ENCODE measurements around the gene CHCHD4.

CHCHD4 gene

GRCh38 chr3:14148041-14148985 is 23.6 kb upstream of the CHCHD4 start:
- no peak for DNase-seq

DNA sequence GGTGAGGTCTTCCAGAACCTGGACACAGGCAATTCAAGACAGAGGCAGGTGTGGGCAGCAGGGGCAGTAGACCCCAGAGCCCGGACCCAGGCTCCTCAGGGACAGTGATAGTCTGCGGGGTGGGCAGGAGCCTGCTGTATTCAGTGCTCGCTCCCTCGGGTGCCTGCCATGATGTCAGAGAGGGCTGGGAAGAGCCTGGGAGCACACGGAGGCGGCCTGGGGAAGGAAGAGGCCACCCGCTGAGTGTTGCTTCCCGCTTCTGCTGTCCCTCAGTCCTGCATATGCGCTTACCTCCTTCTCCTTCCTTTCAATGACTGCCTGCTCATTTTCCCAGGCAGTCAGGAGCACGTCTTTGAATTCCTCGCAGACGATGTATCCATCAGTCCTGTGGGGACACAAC is 22.9 kb upstream of the CHCHD4 start:
- DNase-seq, result no peak

- no peak for DNase-seq
Observed at GRCh38 chr3:14147066-14147435, 22.4 kb upstream of the CHCHD4 start.

DNA sequence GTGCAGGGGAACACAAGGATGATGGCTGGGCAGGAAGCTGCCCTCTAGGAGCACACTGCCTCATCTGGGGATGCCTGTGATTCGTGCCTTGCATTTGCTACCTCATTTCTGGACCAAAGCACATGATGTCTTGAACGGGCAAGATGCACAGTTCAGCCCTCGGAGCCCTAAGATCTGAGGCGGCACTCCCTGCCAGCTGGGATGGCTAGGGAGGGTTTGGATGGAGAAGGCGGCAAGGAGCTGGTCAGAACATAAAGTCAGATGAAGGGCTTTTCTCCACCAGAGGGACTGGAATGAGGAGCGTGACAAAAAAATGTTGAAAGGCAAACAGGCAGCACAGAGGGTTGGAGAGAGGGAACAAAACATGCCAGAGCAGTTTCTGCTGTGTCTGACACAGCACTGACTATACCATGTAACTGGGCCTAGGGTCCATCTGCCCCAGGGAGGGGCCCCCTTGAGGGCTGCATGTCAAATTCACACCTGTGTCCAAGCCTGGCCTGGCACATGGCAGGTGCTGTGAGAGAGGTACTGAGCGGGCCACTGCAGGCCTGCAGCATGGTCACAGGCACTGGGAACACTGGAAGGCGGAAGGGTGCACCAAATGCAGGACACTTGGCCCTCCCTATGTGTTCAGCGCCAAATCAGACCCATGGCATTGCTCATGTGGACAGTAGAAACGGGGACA is 21.9 kb upstream of the CHCHD4 start:
- no peak for DNase-seq

DNA sequence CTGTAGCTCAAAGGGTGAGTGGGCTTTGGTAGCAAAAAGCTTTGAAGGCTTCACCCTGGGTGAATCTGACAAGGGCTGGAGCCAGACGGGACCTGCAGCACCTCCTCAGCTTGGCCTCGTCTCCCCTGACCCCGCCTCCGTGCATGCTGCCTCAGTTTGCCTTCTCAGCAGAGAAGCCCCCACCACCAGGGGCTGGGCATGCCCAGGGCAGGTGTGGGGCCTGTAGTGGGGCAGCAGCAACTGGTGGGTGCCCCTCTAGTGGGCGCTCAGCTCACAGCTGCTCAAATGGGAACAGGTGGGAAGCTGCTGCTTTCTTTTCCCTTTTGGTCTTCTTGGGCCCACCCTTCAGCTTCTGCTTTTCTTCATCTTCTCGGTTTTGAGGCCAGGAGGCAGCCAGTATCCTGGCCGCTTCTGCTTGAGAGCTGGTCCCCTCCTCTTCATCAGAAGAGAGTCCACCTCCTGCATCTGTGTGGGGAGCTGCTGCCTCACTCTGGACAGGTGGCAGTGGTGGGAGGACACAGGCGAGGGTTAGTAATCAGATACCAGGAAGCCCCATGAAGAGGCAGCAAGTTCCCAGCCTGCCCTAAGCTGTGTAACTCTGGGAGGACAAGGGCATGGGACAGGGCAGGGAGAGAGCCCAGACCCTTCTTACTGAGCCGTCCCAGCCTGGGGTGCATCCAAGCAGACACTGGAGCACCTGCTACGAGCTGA is 21.2 kb upstream of the CHCHD4 start:
- no peak for DNase-seq

DNA sequence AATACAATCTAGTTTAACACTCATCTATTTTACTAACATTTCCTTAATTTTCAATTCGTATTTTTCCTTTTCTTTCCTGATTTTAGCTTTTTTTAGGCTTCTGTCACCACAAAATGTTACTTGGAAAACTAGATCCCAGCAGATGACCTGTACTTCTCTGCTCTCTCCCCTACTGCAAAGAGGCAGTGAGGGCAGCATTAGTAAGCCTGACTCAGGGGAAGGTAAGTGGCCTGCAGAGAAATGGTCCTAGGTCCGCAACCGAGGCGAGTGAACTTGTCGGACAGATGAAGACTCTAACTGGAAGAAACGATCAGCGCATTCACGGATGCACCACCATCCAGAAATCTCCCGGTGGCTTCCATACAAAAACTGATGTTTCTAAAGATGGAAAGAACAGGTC is 20.6 kb upstream of the CHCHD4 start:
- DNase-seq, result no peak

DNA sequence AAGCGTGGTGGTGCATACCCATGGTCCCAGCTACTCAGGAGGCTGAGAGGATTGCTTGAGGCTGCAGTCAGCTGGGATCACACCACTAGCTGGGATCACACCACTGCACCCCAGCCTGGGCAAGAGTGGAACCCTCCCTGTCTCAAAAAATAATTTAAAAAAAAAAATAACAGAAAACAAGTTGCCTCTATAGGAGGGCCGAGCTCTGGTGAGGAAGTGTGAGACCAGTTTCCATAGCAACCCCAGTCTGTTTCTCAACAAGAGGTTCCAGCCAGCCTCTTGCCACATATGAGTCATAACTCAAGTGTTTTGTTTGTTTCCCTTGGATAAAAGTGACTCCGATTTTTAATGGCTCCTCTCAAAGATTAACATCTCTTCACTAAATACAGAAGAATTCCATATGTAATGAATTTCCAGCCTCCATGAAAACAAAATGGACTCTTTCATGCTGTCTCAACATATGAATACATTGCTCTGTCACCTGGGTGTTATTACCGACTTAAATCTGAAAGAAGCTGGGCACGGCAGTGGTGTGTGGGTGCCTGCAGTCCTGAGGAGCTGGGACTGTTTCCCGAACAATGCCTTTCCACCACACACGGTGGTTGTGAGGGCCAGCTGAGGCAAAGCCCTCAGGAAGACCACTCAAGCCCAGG is 19.9 kb upstream of the CHCHD4 start:
- peak; percentile 91 for DNase-seq

- no peak for DNase-seq
Observed at GRCh38 chr3:14143271-14144225, 18.9 kb upstream of the CHCHD4 start.

- no peak for DNase-seq
Observed at GRCh38 chr3:14142567-14143270, 18.0 kb upstream of the CHCHD4 start.

GRCh38 chr3:14141602-14142341 is 17.1 kb upstream of the CHCHD4 start:
- DNase-seq, result no peak

DNA sequence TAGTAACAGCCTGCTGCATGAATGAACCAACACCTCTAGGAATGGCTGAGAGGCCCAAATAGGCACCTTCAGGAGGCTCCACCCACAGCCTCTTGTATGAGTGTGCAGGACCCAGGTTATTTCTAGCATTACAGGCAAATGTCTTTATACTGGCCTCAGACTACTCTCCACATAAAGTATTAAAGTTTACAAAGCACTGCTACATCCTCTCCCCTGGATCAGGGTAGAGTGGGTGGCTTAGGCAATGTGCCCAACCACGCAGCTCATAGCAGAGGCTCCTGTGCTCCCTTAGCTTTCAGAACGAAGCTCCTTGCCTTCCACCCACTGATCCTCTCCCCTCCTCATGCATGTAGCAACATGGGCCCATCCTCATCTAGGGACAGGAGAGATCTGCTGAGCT is 16.5 kb upstream of the CHCHD4 start:
- no peak for DNase-seq

DNA sequence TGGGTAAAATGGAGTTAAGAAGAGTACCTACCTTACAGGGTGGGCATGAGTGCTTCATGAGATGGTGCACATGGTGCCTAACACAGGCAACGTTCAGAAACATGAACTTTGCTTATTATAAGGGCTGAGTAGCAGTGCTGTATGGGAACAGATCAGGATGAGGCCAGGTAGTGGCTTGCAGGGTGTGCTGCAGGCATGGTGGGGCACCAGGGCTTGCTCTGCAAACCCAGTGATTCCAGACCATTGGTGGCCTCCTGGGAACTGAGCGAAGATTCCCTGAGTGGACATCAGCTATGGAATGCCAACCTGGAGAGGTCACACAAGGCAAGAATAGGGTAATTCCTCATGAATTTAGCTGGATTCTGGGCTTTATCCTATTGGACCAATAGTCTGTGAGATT is 16.0 kb upstream of the CHCHD4 start:
- DNase-seq, result no peak

- no peak for DNase-seq
Observed at GRCh38 chr3:14139771-14140170, 15.1 kb upstream of the CHCHD4 start.

- DNase-seq, result no peak
Observed at GRCh38 chr3:14138878-14139655, 14.4 kb upstream of the CHCHD4 start.

- DNase-seq, result no peak
Observed at GRCh38 chr3:14138109-14138877, 13.6 kb upstream of the CHCHD4 start.

- DNase-seq, result no peak
Observed at GRCh38 chr3:14137445-14137844, 12.8 kb upstream of the CHCHD4 start.

- no peak for DNase-seq
Observed at GRCh38 chr3:14137004-14137403, 12.3 kb upstream of the CHCHD4 start.

DNA sequence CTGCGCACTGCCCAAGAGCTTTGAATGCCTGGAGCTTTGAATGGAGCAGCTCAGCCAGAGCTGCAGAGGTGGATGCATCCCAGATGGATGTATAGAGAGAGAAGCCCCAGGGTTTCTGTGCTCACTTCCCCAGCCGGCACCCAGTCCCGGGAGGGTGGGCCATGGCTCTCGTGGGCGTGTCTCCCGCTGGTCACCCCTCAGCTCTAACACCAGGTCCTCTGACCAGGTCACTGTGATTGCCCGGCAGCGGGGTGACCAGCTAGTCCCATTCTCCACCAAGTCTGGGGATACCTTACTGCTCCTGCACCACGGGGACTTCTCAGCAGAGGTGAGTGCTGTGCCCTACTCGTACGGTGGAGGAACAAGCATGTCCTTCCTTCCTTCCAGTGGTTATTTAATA is 10.9 kb upstream of the CHCHD4 start:
- DNase-seq, result no peak

DNA sequence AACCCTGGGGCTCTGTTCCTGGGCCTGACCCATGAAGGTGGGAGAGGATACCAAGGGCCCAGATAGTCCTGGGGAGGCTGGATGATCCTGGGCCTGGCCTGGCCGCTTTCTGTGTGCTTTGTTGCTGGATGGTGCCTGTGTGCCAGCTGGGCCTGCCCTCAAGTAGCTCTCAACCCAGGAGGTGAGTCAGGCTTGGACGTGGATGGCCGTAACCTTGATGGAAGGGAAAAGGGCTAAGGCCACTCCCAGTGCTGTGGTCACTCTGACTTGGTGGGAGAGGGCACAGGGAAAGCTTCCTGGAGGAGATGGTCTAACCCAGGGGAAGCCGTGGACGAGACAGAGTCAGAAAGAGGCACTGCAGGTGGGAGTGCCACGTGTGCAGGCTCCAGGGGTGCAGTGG is 9.6 kb upstream of the CHCHD4 start:
- no peak for DNase-seq

Data from OCI-M1 (cell line).